SK-N-MC (cell line): Measurements from ENCODE around the gene ASPRV1.

ENCODE experiments used
- EZH2 ChIP-seq: fragments of 200-600 bp; sonication (generic); IDR thresholded peaks from one replicate; pipeline ENCODE4 v1.6.1; 2017; ENCODE audit warnings: antibody characterized with exemption
- FOXP2 ChIP-seq: optimal IDR thresholded peaks from 2 replicates; pipeline ENCODE3; 2011; ENCODE audit warnings: mild to moderate bottlenecking, moderate library complexity; ENCODE audit not compliant: insufficient read depth; ENCODE audit errors: extremely low read length, control extremely low read depth
- POLR2AphosphoS5 ChIP-seq: IDR thresholded peaks from 2 replicates; pipeline ENCODE4 v1.6.1; 2012; ENCODE audit warnings: mild to moderate bottlenecking, low read depth, low read length, borderline replicate concordance

GRCh38 chr2:69937968-69938367, 23.5 kb downstream of the ASPRV1 start:
- no peak for TF ChIP-seq EZH2
- TF ChIP-seq POLR2AphosphoS5: no peak
- no peak for TF ChIP-seq FOXP2
